HG03066 (cell line): ENCODE data around the gene BORCS5.
"Not testable (repeated sequence)": the region's sequence is repeated elsewhere in the genome, so short reads cannot be mapped to it uniquely, and the experiment has no call there.

Source experiments
- ATAC-seq: cut with Tn5 transposase; IDR thresholded peaks from one replicate; pipeline ENCODE4 v1.9.1; 2021; ENCODE audit warnings: low read depth; ENCODE audit not compliant: unreplicated experiment

Gene BORCS5

GRCh38 chr12:12384571-12385340 lies 27.9 kb downstream of the BORCS5 start:
- no peak for ATAC-seq

GRCh38 chr12:12387501-12387900 lies 30.6 kb downstream of the BORCS5 start:
- no peak for ATAC-seq

GRCh38 chr12:12392413-12392812 lies 35.5 kb downstream of the BORCS5 start:
- no peak for ATAC-seq

- ATAC-seq: no peak
Observed at GRCh38 chr12:12393171-12393570, 36.3 kb downstream of the BORCS5 start.

GRCh38 chr12:12396694-12397093 lies 39.8 kb downstream of the BORCS5 start:
- no peak for ATAC-seq

GRCh38 chr12:12397184-12397583 lies 40.3 kb downstream of the BORCS5 start:
- no peak for ATAC-seq

- ATAC-seq: no peak
Observed at GRCh38 chr12:12398026-12398859, 41.4 kb downstream of the BORCS5 start.

GRCh38 chr12:12399161-12399560 lies 42.3 kb downstream of the BORCS5 start:
- ATAC-seq: no peak

GRCh38 chr12:12399776-12400305 lies 43.0 kb downstream of the BORCS5 start:
- ATAC-seq: no peak

- no peak for ATAC-seq
Observed at GRCh38 chr12:12400793-12401192, 43.9 kb downstream of the BORCS5 start.

GRCh38 chr12:12403264-12404248 lies 46.7 kb downstream of the BORCS5 start:
- ATAC-seq: no peak

GRCh38 chr12:12404297-12404696 lies 47.4 kb downstream of the BORCS5 start:
- ATAC-seq: no peak

GRCh38 chr12:12405882-12406281 lies 49.0 kb downstream of the BORCS5 start:
- no peak for ATAC-seq

GRCh38 chr12:12406762-12407161 lies 49.9 kb downstream of the BORCS5 start:
- ATAC-seq: no peak

- ATAC-seq: no peak
Observed at GRCh38 chr12:12408265-12408690, 51.4 kb downstream of the BORCS5 start.

- not testable (repeated sequence) for ATAC-seq
Observed at GRCh38 chr12:12409337-12409736, 52.5 kb downstream of the BORCS5 start.

- ATAC-seq: no peak
Observed at GRCh38 chr12:12415886-12416285, 59.0 kb downstream of the BORCS5 start.

- ATAC-seq: not testable (repeated sequence)
Observed at GRCh38 chr12:12419165-12419564, 62.3 kb downstream of the BORCS5 start.

GRCh38 chr12:12423367-12423766 lies 66.5 kb downstream of the BORCS5 start:
- ATAC-seq: no peak

GRCh38 chr12:12425001-12425400 lies 68.1 kb downstream of the BORCS5 start:
- no peak for ATAC-seq
